BLaER1 (cell line): ENCODE data around the gene EME2.

ENCODE experiments used
- H3K27ac ChIP-seq: shearing (Covaris generic); formaldehyde crosslinking; 2 replicates; pipeline ENCODE4 v1.8.1; 2022
- H3K27me3 ChIP-seq: shearing (Covaris generic); formaldehyde crosslinking; 2 replicates; pipeline ENCODE4 v1.8.1; 2022
- H3K36me3 ChIP-seq: shearing (Covaris generic); formaldehyde crosslinking; 2 replicates; pipeline ENCODE4 v1.8.1; 2022
- H3K4me1 ChIP-seq: shearing (Covaris generic); formaldehyde crosslinking; 2 replicates; pipeline ENCODE4 v1.8.1; 2022
- H3K4me2 ChIP-seq: shearing (Covaris generic); formaldehyde crosslinking; 2 replicates; pipeline ENCODE4 v1.8.1; 2022
- H3K4me3 ChIP-seq: shearing (Covaris generic); formaldehyde crosslinking; 2 replicates; pipeline ENCODE4 v1.8.1; 2022
- H3K9ac ChIP-seq: shearing (Covaris generic); formaldehyde crosslinking; 2 replicates; pipeline ENCODE4 v1.8.1; 2022
- H3K9me3 ChIP-seq: shearing (Covaris generic); formaldehyde crosslinking; 2 replicates; pipeline ENCODE4 v1.8.1; 2022
- H4K20me1 ChIP-seq: shearing (Covaris generic); formaldehyde crosslinking; 2 replicates; pipeline ENCODE4 v1.8.1; 2022
- Cebpa-rat ChIP-seq: shearing (Covaris generic); IDR thresholded peaks from 2 replicates; pipeline ENCODE4 v1.8.1; 2022

The EME2 gene

GRCh38 chr16:1782408-1783264 is 10.0 kb downstream of the EME2 start, which contains the start of the genes NUBP2 and SPSB3:
TSS of gene NUBP2 (plus strand) at chr16:1782960. CDS start at chr16:1783021, 61 bp downstream.
TSS of gene SPSB3 (minus strand) at chr16:1782571. CDS start at chr16:1781483, 1,088 bp downstream.
- Histone ChIP-seq H3K4me2 (peak within 1 kb of the TSS; percentile 97), H3K9ac (peak within 1 kb of the TSS; percentile 94), H3K4me3 (peak within 1 kb of the TSS; percentile 97), H3K4me1 (peaks cover 28% of the 10 kb centered on the region), H3K9me3 (no peaks in the 10 kb centered on the region), H3K36me3 (peaks cover 66% of the 10 kb centered on the region), H3K27me3 (no peaks in the 10 kb centered on the region), H3K27ac (peak within 1 kb of the TSS; percentile 91), H4K20me1 (peaks cover 94% of the 10 kb centered on the region)
- no peak for TF ChIP-seq Cebpa-rat

DNA sequence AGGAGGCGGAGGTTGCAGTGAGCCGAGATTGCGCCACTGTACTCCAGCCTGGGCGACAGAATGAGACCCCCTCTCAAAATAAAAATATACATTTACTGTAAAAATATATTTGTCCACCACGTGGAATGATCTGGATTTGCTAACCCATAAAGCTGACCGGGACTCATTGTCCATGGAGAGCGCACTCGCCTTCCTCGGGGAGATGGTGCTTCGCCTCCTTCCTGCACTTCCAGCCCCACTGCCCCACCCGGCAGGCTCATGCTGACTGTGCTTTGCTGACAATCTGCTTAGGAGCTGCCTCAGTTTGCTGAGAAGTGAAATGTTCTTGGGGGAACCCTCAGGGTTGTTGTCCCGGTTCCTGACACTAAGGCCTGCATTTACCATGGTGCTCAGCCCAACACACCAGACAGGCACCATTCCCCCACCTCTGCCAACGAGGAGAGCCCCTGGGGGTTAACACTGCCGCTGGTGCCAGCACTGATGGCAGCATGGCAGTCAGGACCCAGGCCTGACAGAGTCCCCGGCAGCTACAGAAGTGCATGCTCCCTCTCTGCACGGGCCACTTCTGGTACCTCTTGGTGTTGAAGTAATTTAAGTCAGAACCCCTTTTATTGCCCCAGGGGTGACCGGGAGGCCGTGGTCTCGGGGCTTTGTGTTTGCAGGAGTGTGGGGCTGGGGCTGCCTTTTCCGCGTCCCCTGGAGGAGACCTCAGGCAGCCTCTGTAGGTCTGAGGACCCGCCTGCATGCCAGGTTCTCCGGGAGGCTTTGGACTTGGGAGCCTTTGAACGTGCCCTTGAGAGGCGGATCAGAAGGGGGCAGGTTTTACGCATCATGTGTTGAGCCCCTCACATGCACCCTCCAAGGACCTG is 12.6 kb downstream of the EME2 start:
- Histone ChIP-seq H3K4me2 (no peak overlapping the region), H3K27me3 (no peaks in the 10 kb centered on the region), H3K4me3 (no peak overlapping the region), H3K4me1 (peaks cover 28% of the 10 kb centered on the region), H3K9me3 (no peaks in the 10 kb centered on the region), H3K9ac (no peak overlapping the region), H3K36me3 (peaks cover 66% of the 10 kb centered on the region), H3K27ac (no peak overlapping the region), H4K20me1 (peaks cover 94% of the 10 kb centered on the region)
- no peak for TF ChIP-seq Cebpa-rat

DNA sequence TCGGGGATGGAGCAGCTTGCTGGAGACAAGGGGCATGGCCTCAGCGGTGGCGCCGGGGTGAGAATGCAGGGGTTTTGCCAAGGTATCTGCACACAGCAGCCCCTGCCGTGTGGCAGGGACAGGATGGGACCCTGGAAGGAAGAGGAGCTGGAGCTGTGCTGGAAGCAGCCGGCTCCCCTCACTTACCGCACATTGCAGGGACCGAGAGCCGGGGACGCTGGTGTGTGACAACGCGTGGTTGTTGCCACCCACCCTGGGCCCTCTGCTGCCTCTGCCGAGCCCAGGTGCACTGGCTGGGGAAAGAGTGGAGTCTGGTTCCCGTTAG is 13.2 kb downstream of the EME2 start:
- no peak overlapping the region for H3K9ac ChIP-seq
- H3K27ac ChIP-seq = no peak overlapping the region
- peaks cover 94% of the 10 kb centered on the region for H4K20me1 ChIP-seq
- no peak overlapping the region for H3K4me3 ChIP-seq
- peaks cover 66% of the 10 kb centered on the region for H3K36me3 ChIP-seq
- H3K9me3 ChIP-seq = no peaks in the 10 kb centered on the region
- H3K4me2 ChIP-seq = no peak overlapping the region
- H3K4me1 ChIP-seq = peaks cover 25% of the 10 kb centered on the region
- no peaks in the 10 kb centered on the region for H3K27me3 ChIP-seq
- no peak for TF ChIP-seq Cebpa-rat

GRCh38 chr16:1786242-1787055 is 13.8 kb downstream of the EME2 start:
- H3K27ac ChIP-seq = no peak overlapping the region
- H3K27me3 ChIP-seq = no peaks in the 10 kb centered on the region

GRCh38 chr16:1787056-1787321 is 14.4 kb downstream of the EME2 start:
- Histone ChIP-seq H3K9ac (no peak overlapping the region), H3K36me3 (peaks cover 73% of the 10 kb centered on the region), H3K4me3 (no peak overlapping the region), H3K27ac (no peak overlapping the region), H3K9me3 (no peaks in the 10 kb centered on the region), H4K20me1 (peaks cover 94% of the 10 kb centered on the region), H3K4me2 (no peak overlapping the region), H3K4me1 (peaks cover 15% of the 10 kb centered on the region), H3K27me3 (no peaks in the 10 kb centered on the region)
- TF ChIP-seq Cebpa-rat = no peak

More at GRCh38 chr16:1786242-1787055, 13.8 kb downstream of the EME2 start:
- no peak overlapping the region for H3K4me3 ChIP-seq
- H3K36me3 ChIP-seq = peaks cover 68% of the 10 kb centered on the region
- H4K20me1 ChIP-seq = peaks cover 94% of the 10 kb centered on the region
- no peak for TF ChIP-seq Cebpa-rat
- no peaks in the 10 kb centered on the region for H3K9me3 ChIP-seq
- peaks cover 19% of the 10 kb centered on the region for H3K4me1 ChIP-seq
- H3K9ac ChIP-seq = no peak overlapping the region
- no peak overlapping the region for H3K4me2 ChIP-seq

DNA sequence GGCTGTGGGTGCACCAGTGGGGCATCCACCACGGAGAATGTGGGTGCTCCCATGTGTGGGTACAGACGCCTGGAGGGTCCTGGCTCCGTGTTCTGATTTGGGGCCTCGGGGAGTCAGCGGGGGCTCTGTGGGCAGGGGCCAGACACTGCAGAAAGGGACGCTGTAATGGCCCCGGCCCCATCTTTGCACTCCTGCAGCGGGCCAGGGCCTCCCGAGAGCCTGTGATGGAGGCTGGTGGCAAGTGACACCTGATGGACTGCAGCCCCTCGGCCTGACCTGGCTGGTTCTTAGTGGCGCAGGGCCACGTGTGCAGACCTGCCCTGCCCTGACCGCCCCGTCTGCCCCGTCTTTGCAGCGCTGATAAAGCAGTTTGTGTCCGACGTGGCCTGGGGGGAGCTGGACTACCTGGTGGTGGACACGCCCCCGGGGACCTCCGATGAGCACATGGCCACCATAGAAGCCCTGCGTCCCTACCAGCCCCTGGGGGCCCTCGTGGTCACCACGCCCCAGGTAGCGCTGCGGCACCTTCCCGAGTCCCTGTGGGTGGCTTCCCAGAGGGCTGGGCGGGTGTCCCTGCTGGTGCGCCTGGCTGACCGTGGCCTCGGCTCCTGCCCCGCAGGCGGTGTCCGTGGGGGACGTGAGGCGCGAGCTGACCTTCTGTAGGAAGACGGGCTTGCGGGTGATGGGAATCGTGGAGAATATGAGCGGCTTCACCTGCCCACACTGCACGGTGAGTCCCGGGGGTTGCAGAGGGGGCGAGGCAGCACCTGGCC is 14.9 kb downstream of the EME2 start:
- H3K4me3 ChIP-seq = no peak overlapping the region
- no peaks in the 10 kb centered on the region for H3K9me3 ChIP-seq
- peaks cover 96% of the 10 kb centered on the region for H4K20me1 ChIP-seq
- H3K27me3 ChIP-seq = no peaks in the 10 kb centered on the region
- no peak overlapping the region for H3K27ac ChIP-seq
- peaks cover 78% of the 10 kb centered on the region for H3K36me3 ChIP-seq
- TF ChIP-seq Cebpa-rat = no peak
- H3K9ac ChIP-seq = no peak overlapping the region
- no peak overlapping the region for H3K4me2 ChIP-seq
- H3K4me1 ChIP-seq = peaks cover 15% of the 10 kb centered on the region

GRCh38 chr16:1788095-1788707 is 15.6 kb downstream of the EME2 start:
- H3K4me2 ChIP-seq = no peak overlapping the region
- H3K9ac ChIP-seq = no peak overlapping the region
- H3K27me3 ChIP-seq = no peaks in the 10 kb centered on the region
- peaks cover 96% of the 10 kb centered on the region for H4K20me1 ChIP-seq
- H3K27ac ChIP-seq = no peak overlapping the region
- TF ChIP-seq Cebpa-rat = no peak
- peaks cover 15% of the 10 kb centered on the region for H3K4me1 ChIP-seq
- H3K4me3 ChIP-seq = no peak overlapping the region
- H3K9me3 ChIP-seq = no peaks in the 10 kb centered on the region
- H3K36me3 ChIP-seq = peaks cover 82% of the 10 kb centered on the region

- Histone ChIP-seq H3K9me3 (no peaks in the 10 kb centered on the region), H3K4me1 (peaks cover 12% of the 10 kb centered on the region), H3K9ac (no peak overlapping the region), H3K27me3 (no peaks in the 10 kb centered on the region), H3K4me2 (no peak overlapping the region), H3K36me3 (peaks cover 82% of the 10 kb centered on the region), H4K20me1 (peaks cover 91% of the 10 kb centered on the region), H3K27ac (no peak overlapping the region), H3K4me3 (no peak overlapping the region)
- no peak for TF ChIP-seq Cebpa-rat
Observed at GRCh38 chr16:1788708-1789100, 16.1 kb downstream of the EME2 start.
